ENCODE measurements around the gene SCFD2.

GRCh38 chr4:52954560-52955170 is 411.2 kb downstream of the SCFD2 start:
- TF ChIP-seq CTCF (IDR thresholded peaks at IDR 0.05; ENCODE audit: low read depth, low read length) = no peak
- TF ChIP-seq EZH2phosphoT487 (IDR thresholded peaks at IDR 0.05; ENCODE audit: low read depth) = no peak
